Testis (tissue), 3 donors: ENCODE measurements around the gene LCMT2. TPM values are rescaled to one million over a fixed set of nuclear protein-coding genes. Genes with fewer than 3 reads are reported as not detected.

Experiments used
- DNase-seq: peaks from one replicate; pipeline ENCODE4 v3.0.0-alpha.2; 2019
- H3K27ac ChIP-seq, 2 donors: fragments of 200-600 bp; sonication (generic); one replicate each; pipeline ENCODE4 v1.5.1; 2019
- H3K27me3 ChIP-seq: fragments of 200-600 bp; sonication (generic); one replicate; pipeline ENCODE4 v1.5.1; 2019
- H3K36me3 ChIP-seq: fragments of 200-600 bp; sonication (generic); one replicate; pipeline ENCODE4 v1.5.1; 2017; ENCODE audit warnings: low read depth; ENCODE audit errors: missing control alignments
- H3K4me1 ChIP-seq: fragments of 200-600 bp; sonication (generic); one replicate; pipeline ENCODE4 v1.5.1; 2019
- H3K4me3 ChIP-seq, 2 donors: fragments of 200-600 bp; sonication (generic); one replicate each; pipeline ENCODE4 v1.5.1; 2017 to 2019
- H3K9me3 ChIP-seq: fragments of 200-600 bp; sonication (generic); one replicate; pipeline ENCODE4 v1.5.1; 2017
- CTCF ChIP-seq, 3 experiments: fragments of 450-650 bp in 2 of 3; fragments of 200-600 bp in 1 of 3; sonication (generic) in 1 of 3; IDR thresholded peaks; one replicate each; pipeline ENCODE4 v1.5.1; 2016 to 2019; ENCODE audit warnings: antibody characterized with exemption in 3 of 3, mild to moderate bottlenecking in 2 of 3, moderate library complexity in 1 of 3
- POLR2A ChIP-seq: fragments of 450-650 bp; IDR thresholded peaks from one replicate; pipeline ENCODE4 v1.6.1; 2017; ENCODE audit warnings: antibody characterized with exemption, mild to moderate bottlenecking, moderate library complexity
- WGBS, 2 donors: methylation state at CpG; one replicate each; pipeline ENCODE4 v1.1.5; 2018; 5-methylcytosine and 5-hydroxymethylcytosine counted together
- intact Hi-C: fragments of 100-400 bp; cut with DNase I; formaldehyde crosslinking; loops from one replicate; pipeline ENCODE4 v1.15.1; 2023; ENCODE audit warnings: low total_unique reads
- polyA plus RNA-seq: library from polyadenylated mRNA; stranded (reverse); fragments of 350-450 nt; fragmentation: Illumina TruSeq; extraction: RNeasy Lipid Tissue Mini Kit (QIAGEN cat#74804); gene quantifications from one replicate; pipeline ENCODE4 v1.2.3, GENCODE V29; 2014; ENCODE audit warnings: low read depth, low replicate concordance; ENCODE audit not compliant: insufficient read depth
- total RNA-seq, 2 donors: library from RNA; depleted of rRNA; stranded (reverse); fragments of >200 nt; gene quantifications; one replicate each; pipeline ENCODE4 v1.2.3, GENCODE V29; 2016

LCMT2 gene
- total and polyA plus RNA-seq, 3 donors from 2014 or later: 5.2 to 9.1 (median 6.4) TPM

GRCh38 chr15:43352693-43353382 lies 22.5 kb upstream of the LCMT2 start:
- no peaks in the 10 kb centered on the region for H3K36me3 ChIP-seq
- H3K4me1 ChIP-seq: no peaks in the 10 kb centered on the region
- no peak overlapping the region for H3K4me3 ChIP-seq
- no peaks in the 10 kb centered on the region for H3K9me3 ChIP-seq
- WGBS, 2 donors: 79 to 88% methylated on average over 2 of the region's 2 CpGs
- no peaks in the 10 kb centered on the region for H3K27me3 ChIP-seq
- TF ChIP-seq POLR2A (no peak), CTCF (IDR thresholded peaks at IDR 0.05) (no peak)
- no peak overlapping the region for H3K27ac ChIP-seq
- no peak for DNase-seq
- intact Hi-C loops: no loop called here

GRCh38 chr15:43347114-43347513 lies 16.7 kb upstream of the LCMT2 start:
- H3K4me3 ChIP-seq: no peak overlapping the region
- intact Hi-C loops: no loop called here
- 77 to 93% methylated on average over 3 of the region's 3 CpGs for WGBS, 2 donors
- H3K4me1 ChIP-seq: no peaks in the 10 kb centered on the region
- H3K9me3 ChIP-seq: no peaks in the 10 kb centered on the region
- no peaks in the 10 kb centered on the region for H3K36me3 ChIP-seq
- no peak overlapping the region for H3K27ac ChIP-seq
- no peaks in the 10 kb centered on the region for H3K27me3 ChIP-seq
- TF ChIP-seq CTCF (IDR thresholded peaks at IDR 0.05): no peak
- no peak for TF ChIP-seq POLR2A
- DNase-seq: no peak

GRCh38 chr15:43346305-43346704 lies 15.9 kb upstream of the LCMT2 start:
- no peak for TF ChIP-seq POLR2A
- no peak for TF ChIP-seq CTCF (IDR thresholded peaks at IDR 0.05)
- 79 to 97% methylated on average over 2 of the region's 2 CpGs for WGBS, 2 donors

GRCh38 chr15:43330780-43331087 lies 361 bp upstream of the LCMT2 start:
- H3K27ac ChIP-seq: peak overlapping the region; percentile 68 to 93
- DNase-seq: no peak
- no peaks in the 10 kb centered on the region for H3K27me3 ChIP-seq
- no peaks in the 10 kb centered on the region for H3K36me3 ChIP-seq
- H3K9me3 ChIP-seq: no peaks in the 10 kb centered on the region
- intact Hi-C loops: no loop called here
- WGBS, 2 donors: 4% methylated on average over 6 to 7 of the region's 7 CpGs
- no peak for TF ChIP-seq CTCF (IDR thresholded peaks at IDR 0.05)
- no peak for TF ChIP-seq POLR2A
- peaks cover 15% of the 10 kb centered on the region for H3K4me1 ChIP-seq
- H3K4me3 ChIP-seq: peak overlapping the region; percentile 80 to 81

More at GRCh38 chr15:43346305-43346704, 15.9 kb upstream of the LCMT2 start:
- no peak for DNase-seq
- Histone ChIP-seq H3K27me3 (no peaks in the 10 kb centered on the region), H3K9me3 (no peaks in the 10 kb centered on the region), H3K4me3 (no peak overlapping the region), H3K27ac (no peak overlapping the region), H3K4me1 (no peaks in the 10 kb centered on the region), H3K36me3 (no peaks in the 10 kb centered on the region)
- intact Hi-C loops: no loop called here
